ENCODE data around the gene KAT6B. TPM values are rescaled to one million over a fixed set of nuclear protein-coding genes. Genes with fewer than 3 reads are reported as not detected.

KAT6B gene
- total and polyA plus RNA-seq, 4 donors, result 5.0 to 161 (median 21.0) TPM

DNA sequence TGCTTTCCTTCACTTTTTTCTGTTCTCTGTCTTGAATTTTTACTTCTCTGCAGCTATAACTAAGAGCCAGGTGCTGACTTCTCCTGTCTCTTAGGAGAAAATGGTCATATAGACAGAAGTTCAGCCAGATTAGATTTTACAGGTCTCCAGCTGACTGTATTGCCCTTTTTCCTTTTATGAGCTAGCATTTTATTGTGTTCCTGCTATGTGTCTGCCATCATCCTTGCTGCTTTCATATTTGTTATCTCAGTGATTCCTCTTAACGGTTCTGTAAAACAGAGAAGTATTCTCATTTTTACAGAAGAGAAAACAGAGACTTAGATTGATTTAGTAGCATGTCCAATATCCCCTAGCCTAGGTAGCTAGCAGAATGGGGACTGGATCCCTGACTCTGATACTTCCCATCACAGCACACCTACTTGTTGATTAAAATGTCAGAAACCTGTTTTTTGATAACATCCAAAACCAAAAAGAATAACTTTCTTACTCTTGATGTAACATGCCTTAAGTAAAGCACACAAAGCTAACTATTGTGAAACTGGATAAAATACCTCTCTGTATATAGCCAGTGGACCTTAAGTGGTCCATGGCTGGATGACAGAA is 5.2 kb downstream of the KAT6B start:
- DNase-seq (no peak), ATAC-seq (ENCODE audit: insufficient read depth, low FRiP score) (no peak)
- Histone ChIP-seq H3K9ac (ENCODE audit: insufficient read depth in 1 of 2, low read length in 2 of 2) (no peak overlapping the region), H3K27ac (ENCODE audit: low read depth in 1 of 2, low read length in 1 of 2) (peak overlapping the region in 1 of 2 donors; percentile 38), H3K36me3 (ENCODE audit: control insufficient read depth in 4 of 4, insufficient read depth in 4 of 4, low read length in 4 of 4) (peaks cover 0 to 7% (median 0%) of the 10 kb centered on the region in 4 donors), H3K9me3 (ENCODE audit: control insufficient read depth in 4 of 4, insufficient read depth in 3 of 4, low read length in 3 of 4) (no peaks in the 10 kb centered on the region), H3K27me3 (ENCODE audit: control insufficient read depth in 3 of 3, insufficient read depth in 3 of 3, low read length in 2 of 3) (no peaks in the 10 kb centered on the region), H3K4me1 (ENCODE audit: control insufficient read depth in 5 of 5, insufficient read depth in 5 of 5, low read length in 5 of 5) (peaks cover 0 to 13% (median 4%) of the 10 kb centered on the region in 5 donors), H3K4me3 (no peak overlapping the region)
- WGBS, 2 donors, result 30 to 59% methylated on average over 1 of the region's 1 CpG
- TF ChIP-seq CTCF (IDR thresholded peaks at IDR 0.05; ENCODE audit: control extremely low read depth, extremely low read depth), result no peak

DNA sequence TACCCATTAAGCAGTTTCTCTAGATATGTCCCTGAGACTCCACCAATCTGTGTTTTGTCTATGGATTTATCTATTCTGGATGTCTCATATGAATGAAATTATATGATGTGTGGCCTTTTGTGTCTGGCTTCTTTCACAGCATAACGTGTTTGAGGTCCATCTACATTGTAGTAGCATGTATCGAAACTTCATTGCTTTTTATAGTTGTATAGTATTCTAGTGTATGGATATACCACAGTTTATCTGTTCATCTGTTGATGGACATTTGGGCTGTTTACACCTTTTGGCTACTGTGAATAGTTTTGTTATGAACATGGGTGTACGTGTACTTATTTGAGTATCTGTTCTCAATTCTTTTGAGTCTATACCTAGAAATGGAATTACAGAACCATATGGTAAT is 9.6 kb downstream of the KAT6B start:
- Histone ChIP-seq H3K27ac (ENCODE audit: low read depth in 1 of 2, low read length in 1 of 2) (no peak overlapping the region), H3K9ac (ENCODE audit: insufficient read depth in 1 of 2, low read length in 2 of 2) (no peak overlapping the region), H3K9me3 (ENCODE audit: control insufficient read depth in 4 of 4, insufficient read depth in 3 of 4, low read length in 3 of 4) (no peaks in the 10 kb centered on the region), H3K36me3 (ENCODE audit: control insufficient read depth in 4 of 4, insufficient read depth in 4 of 4, low read length in 4 of 4) (peaks cover 0 to 10% (median under 1%) of the 10 kb centered on the region in 4 donors), H3K4me3 (no peak overlapping the region), H3K4me1 (ENCODE audit: control insufficient read depth in 5 of 5, insufficient read depth in 5 of 5, low read length in 5 of 5) (peaks cover 0 to 18% (median 5%) of the 10 kb centered on the region in 5 donors), H3K27me3 (ENCODE audit: control insufficient read depth in 3 of 3, insufficient read depth in 3 of 3, low read length in 2 of 3) (no peaks in the 10 kb centered on the region)
- no peak for TF ChIP-seq CTCF (IDR thresholded peaks at IDR 0.05; ENCODE audit: control extremely low read depth, extremely low read depth)
- 94 to 96% methylated on average over 3 of the region's 3 CpGs for WGBS, 2 donors
- ATAC-seq (ENCODE audit: insufficient read depth, low FRiP score) (no peak), DNase-seq (no peak)

GRCh38 chr10:74836877-74837276 is 10.5 kb downstream of the KAT6B start:
- no peak overlapping the region for H3K4me3 ChIP-seq
- WGBS, 2 donors, result 60 to 68% methylated on average over 2 of the region's 2 CpGs
- H3K9ac ChIP-seq (ENCODE audit: insufficient read depth in 1 of 2, low read length in 2 of 2), result peak overlapping the region in 1 of 2 donors; percentile 14
- DNase-seq (peak in 1 of 3 donors; percentile 65), ATAC-seq (ENCODE audit: insufficient read depth, low FRiP score) (no peak)
- no peaks in the 10 kb centered on the region for H3K27me3 ChIP-seq (ENCODE audit: control insufficient read depth in 3 of 3, insufficient read depth in 3 of 3, low read length in 2 of 3)
- H3K27ac ChIP-seq (ENCODE audit: low read depth in 1 of 2, low read length in 1 of 2), result no peak overlapping the region
- H3K36me3 ChIP-seq (ENCODE audit: control insufficient read depth in 4 of 4, insufficient read depth in 4 of 4, low read length in 4 of 4), result peaks cover 0 to 10% (median 1%) of the 10 kb centered on the region in 4 donors
- no peak for TF ChIP-seq CTCF (IDR thresholded peaks at IDR 0.05; ENCODE audit: control extremely low read depth, extremely low read depth)
- H3K9me3 ChIP-seq (ENCODE audit: control insufficient read depth in 4 of 4, insufficient read depth in 3 of 4, low read length in 3 of 4), result no peaks in the 10 kb centered on the region
- H3K4me1 ChIP-seq (ENCODE audit: control insufficient read depth in 5 of 5, insufficient read depth in 5 of 5, low read length in 5 of 5), result peaks cover 0 to 26% (median 9%) of the 10 kb centered on the region in 5 donors

GRCh38 chr10:74837743-74838142 is 11.3 kb downstream of the KAT6B start:
- ATAC-seq (ENCODE audit: insufficient read depth, low FRiP score), result no peak

More at GRCh38 chr10:74837743-74838142, 11.3 kb downstream of the KAT6B start:
- Histone ChIP-seq H3K4me3 (no peak overlapping the region), H3K27ac (ENCODE audit: low read depth in 1 of 2, low read length in 1 of 2) (no peak overlapping the region), H3K27me3 (ENCODE audit: control insufficient read depth in 3 of 3, insufficient read depth in 3 of 3, low read length in 2 of 3) (no peaks in the 10 kb centered on the region), H3K36me3 (ENCODE audit: control insufficient read depth in 4 of 4, insufficient read depth in 4 of 4, low read length in 4 of 4) (peaks cover 0 to 10% (median 2%) of the 10 kb centered on the region in 4 donors), H3K9me3 (ENCODE audit: control insufficient read depth in 4 of 4, insufficient read depth in 3 of 4, low read length in 3 of 4) (no peaks in the 10 kb centered on the region), H3K9ac (ENCODE audit: insufficient read depth in 1 of 2, low read length in 2 of 2) (no peak overlapping the region), H3K4me1 (ENCODE audit: control insufficient read depth in 5 of 5, insufficient read depth in 5 of 5, low read length in 5 of 5) (peaks cover 0 to 26% (median 10%) of the 10 kb centered on the region in 5 donors)
- no peak for TF ChIP-seq CTCF (IDR thresholded peaks at IDR 0.05; ENCODE audit: control extremely low read depth, extremely low read depth)
- 84 to 89% methylated on average over 4 of the region's 4 CpGs for WGBS, 2 donors
- no peak for DNase-seq

Data from lung (tissue), 12 donors.